Activated naive CD4-positive, alpha-beta T cell treated with Interleukin-2 at 50 U/mL for 16 hours (primary cell): ENCODE measurements around the gene TRPM6.

Source experiments
- DNase-seq: peaks from one replicate; pipeline ENCODE4 v3.0.0-alpha.2; 2020

TRPM6 gene

GRCh38 chr9:74770508-74771261 is 117.0 kb downstream of the TRPM6 start:
- peak; percentile 49 for DNase-seq

GRCh38 chr9:74765481-74765971 is 122.2 kb downstream of the TRPM6 start:
- no peak for DNase-seq

DNA sequence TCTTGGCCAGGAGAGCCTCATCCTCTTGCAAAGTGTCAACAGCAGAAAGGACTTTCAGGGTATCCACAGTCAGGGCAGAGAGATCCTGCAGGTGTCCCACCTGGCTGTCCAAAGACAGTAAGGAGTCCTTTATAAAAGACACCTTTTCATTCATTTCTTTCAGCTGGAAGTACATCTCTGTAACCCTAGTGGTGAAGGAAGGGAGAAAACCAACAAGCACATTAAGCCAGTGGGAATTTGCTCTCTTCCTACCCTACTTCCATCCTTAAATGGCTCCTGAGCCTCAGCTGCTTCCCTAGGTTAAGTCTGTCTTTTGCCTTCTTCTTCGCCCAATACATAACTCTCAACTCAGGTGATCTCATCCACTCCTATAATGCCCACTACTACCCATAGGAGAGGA is 124.8 kb downstream of the TRPM6 start:
- no peak for DNase-seq

DNA sequence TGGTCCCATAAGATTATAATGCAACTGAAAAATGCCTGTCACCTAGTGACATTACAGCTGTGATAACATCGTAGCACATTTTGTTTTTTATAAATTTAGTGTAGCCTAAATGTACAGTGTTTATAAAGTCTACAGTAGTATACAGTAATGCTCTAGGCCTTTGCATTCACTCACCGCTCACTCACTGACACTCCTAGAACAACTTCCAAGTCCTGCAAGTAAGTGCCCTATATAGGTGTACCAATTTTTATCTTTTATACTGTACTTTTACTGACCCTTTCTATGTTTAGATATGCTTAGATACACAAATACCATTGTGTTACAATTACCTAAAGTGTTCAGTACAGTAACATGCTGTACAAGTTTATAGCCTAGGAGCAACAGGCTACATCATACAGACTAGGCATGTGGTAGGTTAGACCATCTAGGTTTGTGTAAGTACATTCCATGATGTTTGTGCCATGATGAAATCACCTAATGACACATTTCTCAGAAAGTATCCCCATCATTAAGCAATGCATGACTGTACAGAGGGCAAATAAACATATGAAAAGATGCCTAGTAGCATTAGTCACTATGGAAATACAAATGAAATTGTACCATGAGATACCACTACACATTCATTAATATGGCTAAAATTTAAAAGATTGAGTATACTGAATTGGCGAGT is 127.6 kb downstream of the TRPM6 start:
- no peak for DNase-seq

DNA sequence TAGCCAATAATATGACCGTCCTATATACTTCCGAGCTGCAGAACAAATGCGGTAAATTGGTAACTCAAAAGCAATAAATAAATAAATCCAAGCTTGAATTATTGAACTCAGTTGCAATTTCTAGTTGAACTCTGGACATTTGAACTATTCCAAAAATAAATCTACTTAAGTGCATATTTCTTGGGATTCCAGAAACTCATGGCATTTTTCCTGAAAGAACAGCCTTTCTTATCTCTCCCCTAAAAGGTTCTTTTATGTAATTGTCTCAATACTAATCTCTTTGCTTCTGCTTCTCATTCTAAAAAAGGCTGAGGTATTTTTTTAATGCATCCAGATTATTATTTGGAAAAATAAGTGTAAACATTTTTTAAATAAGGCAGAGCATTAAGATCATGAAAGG is 131.7 kb downstream of the TRPM6 start:
- no peak for DNase-seq

- DNase-seq, result no peak
Observed at GRCh38 chr9:74755355-74755754, 132.4 kb downstream of the TRPM6 start.

- no peak for DNase-seq
Observed at GRCh38 chr9:74753650-74754049, 134.1 kb downstream of the TRPM6 start.

- no peak for DNase-seq
Observed at GRCh38 chr9:74748966-74749365, 138.8 kb downstream of the TRPM6 start.

DNA sequence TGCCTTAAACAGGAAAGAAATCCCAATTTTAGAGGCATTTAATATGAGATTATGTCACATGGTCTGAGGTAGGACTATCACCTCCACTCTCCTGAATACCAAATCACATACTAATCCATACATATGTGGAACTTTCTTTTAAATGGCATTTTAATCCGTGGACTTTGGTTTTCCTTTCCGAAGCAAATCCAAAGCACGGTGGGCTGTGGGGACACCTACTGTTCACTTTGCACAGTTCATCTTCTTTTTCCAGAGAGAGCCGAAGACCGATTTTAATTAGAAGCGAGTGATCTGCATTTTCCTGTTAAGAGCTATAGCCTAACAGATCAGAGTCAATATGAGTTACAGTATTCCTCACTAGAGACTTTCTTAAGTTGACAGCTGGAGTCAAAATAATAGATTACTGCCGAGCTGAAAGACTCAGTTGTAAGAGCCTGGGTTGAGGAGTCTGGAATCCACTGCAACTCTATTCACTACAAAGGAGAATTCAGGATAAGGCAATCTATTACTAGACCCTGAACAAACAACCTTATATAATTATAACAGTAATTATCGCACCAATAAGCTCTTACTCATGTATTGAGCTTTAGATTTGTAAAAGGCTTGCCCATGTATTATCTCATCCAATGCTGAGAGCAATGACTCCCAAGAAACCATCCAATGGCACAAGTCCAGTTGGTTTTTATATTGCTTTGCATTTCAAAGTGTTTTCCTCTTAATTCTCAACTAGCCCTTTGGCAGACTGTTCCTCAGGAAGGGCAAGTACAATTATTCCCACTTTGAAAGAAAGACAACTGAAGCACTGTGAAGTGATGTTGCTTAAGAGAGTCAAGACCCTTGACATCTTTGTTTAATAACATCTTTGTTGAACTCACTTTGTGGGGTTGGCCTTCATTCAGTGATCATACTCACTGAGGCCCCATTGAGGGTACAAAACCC is 144.7 kb downstream of the TRPM6 start:
- DNase-seq, result no peak

DNA sequence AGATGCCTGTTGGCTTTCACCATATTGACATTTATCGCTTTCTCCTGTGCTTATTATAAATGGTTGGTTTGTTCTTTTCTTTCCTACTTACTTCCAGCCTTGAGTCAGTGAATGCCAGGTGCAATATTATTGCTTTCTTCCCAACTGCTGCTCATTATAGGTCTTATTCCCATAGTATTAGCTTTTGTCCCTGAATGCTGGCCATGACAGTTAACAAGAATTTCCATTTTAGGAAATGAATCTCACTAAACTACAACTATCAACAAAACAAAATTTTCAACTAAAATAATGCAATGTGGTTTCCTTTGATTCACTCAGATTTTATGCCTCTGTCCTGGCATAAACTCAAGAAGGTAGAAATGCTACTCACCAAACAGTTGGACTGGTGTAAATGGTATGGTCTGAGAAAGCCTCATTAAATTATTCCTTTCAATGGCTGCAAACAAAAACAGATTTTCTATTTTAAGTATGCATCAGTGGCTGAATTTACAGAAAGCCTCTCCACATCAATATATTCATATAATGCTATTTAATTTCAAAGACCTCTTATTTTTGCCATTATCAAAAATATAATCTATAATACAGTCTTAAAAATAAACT is 145.4 kb downstream of the TRPM6 start:
- no peak for DNase-seq

GRCh38 chr9:74736646-74737045 is 151.1 kb downstream of the TRPM6 start:
- no peak for DNase-seq

- no peak for DNase-seq
Observed at GRCh38 chr9:74735761-74736160, 152.0 kb downstream of the TRPM6 start.

DNA sequence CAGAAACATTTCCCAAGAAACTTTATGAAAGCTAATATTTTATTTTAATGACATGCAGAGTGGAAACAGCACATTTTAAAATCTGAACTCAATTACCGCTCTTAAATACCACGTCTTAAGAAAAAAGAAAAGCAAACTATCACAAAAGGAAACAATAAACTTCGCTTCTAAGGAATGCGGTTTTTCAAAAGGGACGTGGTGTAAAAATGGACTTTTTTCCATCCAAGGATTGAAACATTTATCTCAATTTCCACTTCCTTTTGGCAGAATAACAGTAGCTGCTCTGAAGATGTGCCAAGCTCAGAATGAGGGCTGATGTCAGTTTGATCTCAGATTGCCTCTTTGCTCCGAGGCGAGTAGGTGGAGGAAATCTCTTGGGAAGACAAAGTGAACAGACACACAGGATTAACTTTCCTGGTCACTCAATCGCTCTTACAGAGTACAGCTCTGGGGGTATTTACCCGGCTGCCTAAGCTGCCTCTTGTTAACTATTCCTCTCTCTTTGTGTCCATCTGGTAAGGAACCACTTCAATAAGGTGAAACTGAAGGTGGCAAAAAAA is 158.5 kb downstream of the TRPM6 start:
- no peak for DNase-seq

GRCh38 chr9:74728176-74728575 is 159.5 kb downstream of the TRPM6 start:
- no peak for DNase-seq

DNA sequence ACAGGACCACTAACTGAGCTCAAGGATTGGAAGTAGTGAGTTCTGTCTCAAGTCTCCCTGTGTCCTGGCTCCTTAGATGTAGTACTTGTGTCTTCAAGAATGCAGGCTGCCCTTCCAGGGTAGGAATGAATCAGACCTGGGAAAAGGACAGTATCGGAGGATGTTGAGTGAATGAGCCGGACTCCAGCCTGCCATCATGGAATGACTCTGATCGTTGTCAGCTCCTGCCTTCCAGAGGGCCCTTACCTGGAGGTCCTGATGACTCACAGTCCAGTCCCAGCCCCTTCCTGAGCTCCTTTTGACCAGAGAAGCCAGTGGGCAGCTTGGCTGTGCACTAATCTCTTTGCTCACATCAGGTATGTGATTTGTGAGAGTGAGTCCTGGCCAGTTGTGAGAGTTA is 161.1 kb downstream of the TRPM6 start:
- no peak for DNase-seq

- no peak for DNase-seq
Observed at GRCh38 chr9:74724317-74724716, 163.4 kb downstream of the TRPM6 start.

GRCh38 chr9:74721696-74722660 is 165.7 kb downstream of the TRPM6 start:
- DNase-seq, result no peak

DNA sequence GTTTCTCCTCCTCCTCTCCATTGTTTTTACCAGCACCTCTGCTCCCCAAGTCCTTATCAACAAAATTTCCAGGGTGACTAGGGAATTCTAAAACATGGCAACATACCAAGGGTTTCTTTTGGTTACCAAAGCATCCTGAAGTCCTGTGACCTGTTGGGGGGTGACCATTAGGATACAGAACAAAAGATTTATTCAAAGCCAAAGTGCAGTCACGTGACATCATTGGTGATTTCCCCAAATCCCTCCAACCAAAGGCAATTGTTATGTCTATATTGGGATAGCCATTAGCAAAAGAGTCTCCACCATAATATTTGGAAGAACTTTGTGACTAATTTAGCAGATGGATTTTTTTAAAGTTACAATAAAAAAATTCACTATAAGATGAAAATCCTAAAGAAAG is 168.4 kb downstream of the TRPM6 start:
- DNase-seq, result no peak

- no peak for DNase-seq
Observed at GRCh38 chr9:74718709-74719108, 169.0 kb downstream of the TRPM6 start.

DNA sequence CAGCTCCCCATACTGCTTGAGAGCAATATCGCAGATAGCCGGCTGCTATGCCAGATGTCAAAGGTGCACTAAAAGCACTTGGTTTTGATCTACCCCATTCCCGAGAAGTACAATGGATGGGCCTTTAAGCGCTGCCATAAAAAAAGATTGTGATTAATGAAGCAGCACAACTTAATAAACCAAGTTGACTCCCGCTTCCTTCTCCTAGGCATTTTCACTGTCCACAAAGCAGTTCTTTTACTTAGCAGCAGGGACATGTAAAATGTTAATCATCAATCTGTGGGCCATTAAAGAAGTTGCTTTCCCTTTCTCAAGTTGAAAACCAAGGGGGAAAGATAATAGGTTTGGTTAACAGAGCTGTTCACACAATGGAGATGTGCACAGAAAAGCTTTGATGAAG is 176.4 kb downstream of the TRPM6 start:
- DNase-seq, result no peak

- no peak for DNase-seq
Observed at GRCh38 chr9:74697535-74697934, 190.2 kb downstream of the TRPM6 start.
